Osteocyte (in vitro differentiated cells): ENCODE measurements around the gene HTD2. TPM values are rescaled to one million over a fixed set of nuclear protein-coding genes. Genes with fewer than 3 reads are reported as not detected.

Experiments
- DNase-seq: peaks from one replicate; pipeline ENCODE4 v3.0.0; 2021; ENCODE audit warnings: mixed read lengths; ENCODE audit not compliant: unreplicated experiment; ENCODE audit errors: extremely low spot score
- H3K27ac Mint-ChIP-seq: one replicate; pipeline ENCODE4 v1.8.0; 2021; ENCODE audit warnings: mild to moderate bottlenecking, mixed read lengths; ENCODE audit not compliant: unreplicated experiment
- H3K27me3 Mint-ChIP-seq: one replicate; pipeline ENCODE4 v1.8.0; 2021; ENCODE audit warnings: mixed read lengths; ENCODE audit not compliant: unreplicated experiment
- H3K36me3 Mint-ChIP-seq: one replicate; pipeline ENCODE4 v1.8.0; 2021; ENCODE audit warnings: mixed read lengths; ENCODE audit not compliant: unreplicated experiment
- H3K4me1 Mint-ChIP-seq: one replicate; pipeline ENCODE4 v1.8.0; 2021; ENCODE audit warnings: mixed read lengths; ENCODE audit not compliant: unreplicated experiment
- H3K4me3 Mint-ChIP-seq: one replicate; pipeline ENCODE4 v1.8.0; 2021; ENCODE audit warnings: mild to moderate bottlenecking, moderate library complexity, mixed read lengths; ENCODE audit not compliant: unreplicated experiment
- H3K9me3 Mint-ChIP-seq: one replicate; pipeline ENCODE4 v1.8.0; 2021; ENCODE audit warnings: mixed read lengths; ENCODE audit not compliant: unreplicated experiment
- CTCF ChIP-seq: fragments of 200-600 bp; sonication (generic); IDR thresholded peaks from 2 replicates; pipeline ENCODE4 v1.5.0; 2021; ENCODE audit warnings: antibody characterized with exemption, mild to moderate bottlenecking, moderate library complexity
- total RNA-seq: library from RNA; stranded (reverse); gene quantifications from 2 replicates; pipeline ENCODE4 v1.2.1, GENCODE V29; 2021

The HTD2 gene
- total RNA-seq, 1 donor from 2014 or later: 3.2 TPM

DNA sequence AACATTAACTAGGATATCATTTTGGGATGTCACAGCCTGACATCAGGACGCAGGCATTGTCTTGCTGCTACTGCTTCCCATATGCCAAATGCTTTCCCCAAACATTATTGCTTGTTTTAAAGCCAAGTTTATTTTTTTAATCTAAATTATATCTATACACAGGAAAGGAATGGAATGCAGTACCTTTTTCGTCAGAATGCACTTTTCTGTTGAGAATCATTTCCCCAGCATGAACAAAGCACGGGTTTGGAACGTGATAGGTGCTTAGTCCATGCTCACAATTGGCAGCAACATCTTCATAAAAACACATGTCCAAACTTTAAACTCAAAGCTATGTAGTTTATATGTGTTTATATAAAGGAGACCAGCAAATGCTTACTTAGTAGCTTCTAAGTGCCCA lies 52.5 kb downstream of the HTD2 start:
- no peaks in the 10 kb centered on the region for H3K27me3 Mint-ChIP-seq
- H3K36me3 Mint-ChIP-seq: no peaks in the 10 kb centered on the region
- no peak for TF ChIP-seq CTCF
- no peak overlapping the region for H3K4me3 Mint-ChIP-seq
- H3K27ac Mint-ChIP-seq: no peak overlapping the region
- DNase-seq: no peak
- H3K4me1 Mint-ChIP-seq: peaks cover 7% of the 10 kb centered on the region
- no peaks in the 10 kb centered on the region for H3K9me3 Mint-ChIP-seq

DNA sequence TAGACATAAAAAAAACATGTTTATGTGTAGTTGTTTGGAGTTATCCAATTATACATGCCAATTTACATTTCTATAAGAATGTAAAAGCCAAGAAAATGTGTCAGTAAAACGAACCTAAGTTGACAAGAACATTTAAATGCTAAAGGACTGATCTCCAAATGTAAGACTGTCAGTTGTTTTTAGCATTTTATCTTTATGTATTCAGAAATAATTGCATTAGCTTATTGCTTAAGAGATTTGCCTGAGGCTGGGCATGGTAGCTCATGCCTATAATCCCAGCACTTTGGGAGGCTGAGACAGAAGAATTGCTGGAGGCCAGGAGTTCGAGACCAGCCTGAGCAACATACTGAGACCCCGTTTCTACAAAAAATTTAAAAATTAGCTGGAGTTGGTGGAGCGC lies 53.3 kb downstream of the HTD2 start:
- Mint-ChIP-seq H3K27ac (no peak overlapping the region), H3K36me3 (no peaks in the 10 kb centered on the region), H3K4me1 (peaks cover 6% of the 10 kb centered on the region), H3K4me3 (no peak overlapping the region), H3K9me3 (no peaks in the 10 kb centered on the region), H3K27me3 (no peaks in the 10 kb centered on the region)
- DNase-seq: no peak
- no peak for TF ChIP-seq CTCF

GRCh38 chr3:58361866-58362265 lies 55.5 kb downstream of the HTD2 start:
- peaks cover 5% of the 10 kb centered on the region for H3K36me3 Mint-ChIP-seq
- no peak overlapping the region for H3K27ac Mint-ChIP-seq
- peaks cover 4% of the 10 kb centered on the region for H3K4me1 Mint-ChIP-seq
- DNase-seq: no peak
- no peak for TF ChIP-seq CTCF
- H3K9me3 Mint-ChIP-seq: no peaks in the 10 kb centered on the region
- no peak overlapping the region for H3K4me3 Mint-ChIP-seq
- H3K27me3 Mint-ChIP-seq: no peaks in the 10 kb centered on the region

DNA sequence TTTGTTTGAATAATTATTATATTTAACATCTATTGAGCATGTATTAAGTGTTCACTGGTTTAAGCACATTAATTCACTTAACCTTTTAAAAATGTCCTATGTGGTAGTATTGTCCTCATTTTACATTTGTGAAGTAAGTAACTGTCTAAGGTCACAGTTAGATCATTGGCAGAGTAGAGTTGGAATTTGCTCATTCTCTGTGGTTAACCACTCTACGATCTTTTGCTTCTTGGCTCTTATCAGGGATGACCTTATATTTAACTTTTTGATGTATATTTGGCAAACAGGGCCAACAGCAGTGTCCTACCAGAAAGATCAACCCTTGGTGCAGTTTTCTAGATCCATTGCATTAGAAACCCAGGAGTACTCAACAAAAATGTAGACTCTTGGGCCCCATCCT lies 60.4 kb downstream of the HTD2 start:
- H3K27ac Mint-ChIP-seq: no peak overlapping the region
- no peak for DNase-seq
- peaks cover 7% of the 10 kb centered on the region for H3K36me3 Mint-ChIP-seq
- TF ChIP-seq CTCF: no peak
- no peak overlapping the region for H3K4me3 Mint-ChIP-seq
- H3K9me3 Mint-ChIP-seq: no peaks in the 10 kb centered on the region
- H3K4me1 Mint-ChIP-seq: no peaks in the 10 kb centered on the region
- H3K27me3 Mint-ChIP-seq: no peaks in the 10 kb centered on the region

DNA sequence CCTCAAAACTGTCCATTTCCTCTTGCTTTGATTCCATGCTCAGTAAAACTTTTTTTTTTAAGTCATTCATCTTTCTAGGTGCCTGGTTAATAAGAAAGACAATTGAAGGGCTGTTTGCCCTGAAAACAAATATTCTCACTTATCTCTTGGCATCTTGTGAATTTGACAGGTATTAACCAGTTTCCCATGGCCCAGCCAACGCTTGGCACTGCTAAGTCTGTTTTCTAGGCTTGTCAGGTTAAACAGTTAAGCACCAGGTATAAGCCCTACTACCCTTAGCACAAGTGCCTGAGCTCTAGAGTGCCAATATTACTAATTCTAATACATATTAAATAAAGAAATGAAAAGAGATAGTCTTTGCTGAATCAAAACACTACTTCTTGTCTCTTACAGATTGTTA lies 62.7 kb downstream of the HTD2 start:
- no peak for TF ChIP-seq CTCF
- Mint-ChIP-seq H3K36me3 (peaks cover 10% of the 10 kb centered on the region), H3K4me1 (peaks cover 2% of the 10 kb centered on the region), H3K27ac (no peak overlapping the region), H3K4me3 (no peak overlapping the region), H3K27me3 (no peaks in the 10 kb centered on the region), H3K9me3 (no peaks in the 10 kb centered on the region)
- DNase-seq: no peak

Other genes starting within 250 kb of the HTD2 start
- gene DNASE1L3, start 95.5 kb upstream of the HTD2 start, total RNA-seq: not detected in 2 replicates
- 7.4 and 7.8 TPM in 2 replicates for gene ABHD6, start 68.7 kb upstream of the HTD2 start, total RNA-seq
- gene RPP14, start 275 bp upstream of the HTD2 start, total RNA-seq: 14.2 and 17.9 TPM in 2 replicates
- gene PXK, start 26.4 kb downstream of the HTD2 start, total RNA-seq: 37.0 and 39.1 TPM in 2 replicates
- 85.5 and 89.0 TPM in 2 replicates for gene PDHB, start 127.3 kb downstream of the HTD2 start, total RNA-seq
- 13.6 and 14.4 TPM in 2 replicates for gene KCTD6, start 185.6 kb downstream of the HTD2 start, total RNA-seq
- gene ACOX2, start 230.7 kb downstream of the HTD2 start, total RNA-seq: 0.51 TPM in 1 of 2 replicates, not detected in the other